Measurements from ENCODE around the gene FAM168B. TPM values are rescaled to one million over a fixed set of nuclear protein-coding genes. Genes with fewer than 3 reads are reported as not detected.
"Not testable (repeated sequence)": the region's sequence is repeated elsewhere in the genome, so short reads cannot be mapped to it uniquely, and the experiment has no call there.

Gene FAM168B
- total RNA-seq, 1 experiment from 2014 or later, result 138 TPM

DNA sequence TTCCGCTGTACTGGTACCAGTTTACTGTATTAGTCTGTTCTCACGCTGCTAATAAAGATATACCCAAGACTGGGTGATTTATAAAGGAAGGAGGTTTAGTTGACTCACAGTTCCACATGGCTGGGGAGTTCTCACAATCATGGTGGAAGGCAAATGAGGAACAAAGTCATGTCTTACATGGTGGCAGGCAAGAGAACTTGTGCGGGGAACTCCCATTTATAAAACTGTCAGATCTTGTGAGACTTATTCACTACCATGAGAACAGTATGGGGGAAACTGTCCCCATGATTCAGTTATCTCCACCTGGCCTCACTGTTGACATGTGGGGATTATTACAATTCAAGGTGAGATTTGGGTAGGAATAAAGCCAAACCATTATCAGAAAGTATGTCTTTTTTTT, 21.7 kb upstream of the FAM168B start:
- H3K4me1 ChIP-seq (replicated peaks), result peaks cover 18% of the 10 kb centered on the region
- H3K4me3 ChIP-seq; H3K27ac ChIP-seq; H3K9me3 ChIP-seq (replicated peaks); DNase-seq (ENCODE audit: low read depth in 1 of 2, low spot score in 2 of 2); H3K27me3 ChIP-seq (replicated peaks): not testable (repeated sequence)
- H3K36me3 ChIP-seq, result peaks cover 24% of the 10 kb centered on the region

DNA sequence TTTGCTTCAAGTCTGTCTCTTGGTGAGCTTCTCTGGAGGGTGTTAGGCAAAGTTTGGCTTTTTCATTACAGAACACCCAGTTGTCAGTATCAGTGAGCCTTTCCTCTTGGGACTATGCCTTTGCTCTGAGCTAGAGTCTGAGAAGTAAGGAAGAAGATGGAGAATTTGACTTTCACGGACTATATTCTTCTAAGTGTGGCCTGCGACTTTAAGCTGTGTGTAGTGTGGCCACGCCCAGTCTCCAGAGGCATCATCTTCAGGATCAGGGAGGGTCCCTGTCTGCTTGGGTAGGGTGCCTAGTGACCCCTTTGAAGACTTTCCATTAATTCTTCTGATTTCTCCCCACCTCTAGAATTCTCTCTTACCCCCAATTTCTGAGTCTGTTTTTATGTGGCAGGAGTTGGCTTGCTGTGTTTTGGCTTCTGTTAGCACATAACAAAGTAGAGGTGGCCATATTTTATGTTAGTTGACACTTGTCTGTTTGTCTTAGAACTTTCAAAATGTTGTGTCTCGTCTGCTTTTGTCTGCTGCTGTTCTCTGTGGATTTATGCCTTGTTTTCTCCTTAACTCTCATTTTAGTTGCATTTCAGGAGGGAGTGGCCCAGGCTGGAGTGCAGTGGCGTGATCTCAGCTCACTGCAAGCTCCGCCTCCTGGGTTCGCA, 20.4 kb upstream of the FAM168B start:
- H3K4me3 ChIP-seq, result no peak overlapping the region
- no peak overlapping the region for H3K27ac ChIP-seq
- peaks cover 24% of the 10 kb centered on the region for H3K36me3 ChIP-seq
- H3K4me1 ChIP-seq (replicated peaks), result peaks cover 18% of the 10 kb centered on the region
- DNase-seq (ENCODE audit: low read depth in 1 of 2, low spot score in 2 of 2), result no peak
- H3K27me3 ChIP-seq (replicated peaks), result no peaks in the 10 kb centered on the region
- H3K9me3 ChIP-seq (replicated peaks), result no peaks in the 10 kb centered on the region

DNA sequence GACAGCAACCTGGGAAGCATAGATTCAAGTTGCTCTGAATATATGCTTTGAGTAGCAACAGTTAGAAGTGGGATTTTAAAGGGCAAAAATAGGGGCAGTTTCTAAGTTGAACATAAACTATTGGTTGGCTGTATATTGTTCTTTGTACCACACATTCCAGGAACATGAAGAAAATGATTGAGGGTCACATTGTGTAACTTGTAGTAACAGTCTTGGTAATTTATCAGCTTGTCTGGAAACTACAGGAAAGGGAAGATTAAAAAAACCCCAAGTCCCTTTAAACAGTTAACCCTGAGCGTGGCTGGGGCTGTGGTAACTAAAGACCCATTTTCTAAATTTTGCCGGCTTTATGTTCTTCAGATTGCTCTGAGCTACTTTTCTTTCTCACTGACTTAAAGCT, 19.3 kb upstream of the FAM168B start:
- H3K4me3 ChIP-seq, result no peak overlapping the region
- peaks cover 34% of the 10 kb centered on the region for H3K36me3 ChIP-seq
- peak overlapping the region; percentile 41 for H3K27ac ChIP-seq
- no peaks in the 10 kb centered on the region for H3K27me3 ChIP-seq (replicated peaks)
- peaks cover 18% of the 10 kb centered on the region for H3K4me1 ChIP-seq (replicated peaks)
- no peaks in the 10 kb centered on the region for H3K9me3 ChIP-seq (replicated peaks)
- DNase-seq (ENCODE audit: low read depth in 1 of 2, low spot score in 2 of 2), result peak in 1 of 2 experiments; percentile 25

DNA sequence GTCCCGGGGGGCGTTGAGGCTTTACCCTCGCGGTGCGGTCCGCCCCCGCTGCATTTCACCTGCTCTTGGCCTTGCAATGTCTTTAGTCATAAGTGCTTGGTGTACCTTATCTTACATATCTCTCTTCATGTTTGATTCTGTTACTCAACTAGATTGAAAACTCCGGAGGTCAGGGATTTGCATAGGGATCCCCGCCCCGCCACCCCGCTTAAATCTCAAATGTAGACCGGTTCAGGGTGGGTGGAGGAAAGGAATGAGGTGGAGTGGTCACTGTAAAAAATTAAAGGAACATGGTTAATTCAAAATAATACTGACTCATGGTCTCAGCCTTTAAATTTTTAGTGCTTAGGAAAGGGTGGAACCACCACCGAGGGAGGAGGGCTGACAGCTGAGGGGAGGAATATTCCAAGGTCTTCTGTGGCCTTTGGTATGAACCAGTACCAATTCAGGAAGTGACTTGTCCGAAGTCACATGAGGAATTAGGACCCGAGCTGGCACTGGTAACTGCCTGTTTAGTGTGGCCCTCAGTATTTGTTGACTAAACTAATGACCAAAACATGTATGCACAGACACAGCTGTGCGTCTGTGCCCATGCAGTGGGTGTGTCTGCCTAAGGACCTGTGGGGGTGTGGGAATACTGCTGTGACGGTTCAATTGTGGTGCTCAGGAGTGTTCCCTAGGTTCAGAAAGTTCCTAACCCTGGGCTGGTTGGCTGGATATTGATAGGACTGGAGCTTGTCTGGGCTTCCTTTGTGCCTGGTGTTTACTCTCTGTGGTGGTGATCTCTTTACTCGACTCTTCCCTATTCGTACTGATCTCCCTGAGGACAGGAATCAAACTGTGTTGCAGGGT, 12.9 kb upstream of the FAM168B start:
- peaks cover 20% of the 10 kb centered on the region; the same call in 1 of the 2 replicates for H3K36me3 ChIP-seq
- H3K4me3 ChIP-seq, result peak overlapping the region; percentile 59
- peaks cover 19% of the 10 kb centered on the region for H3K4me1 ChIP-seq (replicated peaks)
- no peaks in the 10 kb centered on the region for H3K9me3 ChIP-seq (replicated peaks)
- peak; percentile 43 to 54 for DNase-seq (ENCODE audit: low read depth in 1 of 2, low spot score in 2 of 2)
- no peaks in the 10 kb centered on the region for H3K27me3 ChIP-seq (replicated peaks)
- no peak overlapping the region for H3K27ac ChIP-seq

DNA sequence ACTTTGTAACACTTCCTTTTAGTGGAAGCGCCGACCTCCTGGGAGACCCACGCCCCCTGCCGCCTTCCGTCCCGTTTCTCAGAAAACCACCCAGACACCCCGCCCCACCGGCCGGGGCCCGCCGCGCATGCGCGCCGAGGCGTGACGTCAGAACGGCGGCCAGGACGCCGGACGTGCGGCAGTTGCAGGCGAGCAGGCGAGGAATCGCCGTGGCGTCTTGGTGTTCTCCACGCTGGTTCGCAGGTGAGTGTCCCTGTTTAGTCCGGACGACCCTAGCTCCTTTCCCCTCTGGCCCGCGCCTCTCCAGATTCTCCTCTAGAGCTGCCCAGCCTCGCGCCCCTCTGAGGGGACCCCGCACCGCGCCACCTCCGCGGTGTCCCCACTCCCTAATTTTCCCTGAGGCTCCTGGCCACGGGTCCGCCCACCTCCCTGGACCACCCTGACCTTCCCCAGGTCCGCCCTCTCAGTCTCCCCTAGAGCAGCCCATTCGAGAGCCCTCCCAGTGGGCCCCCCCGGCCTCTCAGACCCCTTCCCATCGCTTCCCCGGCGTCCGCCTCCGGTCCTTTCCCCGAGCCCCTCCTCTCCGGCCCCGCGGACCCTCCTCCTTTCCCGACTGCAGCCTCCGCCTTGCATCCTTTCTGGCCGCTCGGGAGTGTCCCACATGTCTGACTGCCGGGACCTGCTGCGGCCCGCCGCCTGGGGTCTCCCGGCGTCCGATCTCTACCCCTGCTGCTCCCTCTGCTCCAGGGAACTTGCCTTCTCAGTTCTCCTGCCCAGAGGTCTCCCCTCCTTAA, 12.1 kb upstream of the FAM168B start, which contains the start of gene PLEKHB2:
Gene PLEKHB2, plus strand, starts transcription at position 181 of the 794 bp plus-strand sequence. CDS start 15,606 bp downstream, outside the sequence.
- DNase-seq (ENCODE audit: low read depth in 1 of 2, low spot score in 2 of 2), result peak; percentile 91 to 92
- H3K4me1 ChIP-seq (replicated peaks), result peaks cover 21% of the 10 kb centered on the region
- H3K27ac ChIP-seq, result peak within 1 kb of the TSS; percentile 65
- H3K27me3 ChIP-seq (replicated peaks), result no peaks in the 10 kb centered on the region
- peaks cover 17% of the 10 kb centered on the region; the same call in 1 of the 2 replicates for H3K36me3 ChIP-seq
- H3K4me3 ChIP-seq, result peak within 1 kb of the TSS; percentile 59
- no peaks in the 10 kb centered on the region for H3K9me3 ChIP-seq (replicated peaks)

DNA sequence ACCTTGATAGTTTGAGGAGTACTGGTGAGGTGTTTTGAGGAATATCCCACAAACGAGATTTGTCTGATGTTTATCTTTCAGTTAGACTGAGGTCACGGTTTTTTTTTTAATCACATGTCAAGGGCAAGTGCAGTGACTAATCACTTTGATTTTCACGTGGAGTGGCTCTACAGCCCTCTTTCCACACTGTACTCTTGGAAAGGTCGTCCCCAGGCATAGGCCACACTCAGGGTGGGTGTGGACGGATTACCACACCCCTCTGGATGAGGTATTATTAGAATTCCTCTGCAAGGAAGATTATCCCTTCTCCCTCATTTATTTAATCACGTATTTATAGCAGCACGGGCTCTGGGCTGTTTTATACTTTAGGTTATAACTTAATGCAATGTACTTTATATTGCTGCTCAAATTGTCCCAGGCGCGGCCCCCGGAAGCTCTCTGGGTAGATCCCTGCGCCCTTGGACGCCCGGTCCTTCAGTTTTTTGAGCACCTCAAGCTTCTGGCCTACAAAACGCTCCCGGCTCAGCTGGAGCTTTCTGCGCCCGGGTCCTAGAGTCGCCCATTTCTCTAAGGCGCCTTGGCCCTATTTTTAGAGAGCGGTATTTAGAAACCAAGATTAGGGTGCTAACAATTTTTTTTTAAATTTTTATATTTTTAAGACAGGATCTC, 11.4 kb upstream of the FAM168B start:
- peak; percentile 49 to 68 for DNase-seq (ENCODE audit: low read depth in 1 of 2, low spot score in 2 of 2)
- Histone ChIP-seq H3K27ac (peak overlapping the region; percentile 65), H3K4me3 (peak overlapping the region; percentile 59), H3K27me3 (replicated peaks) (no peaks in the 10 kb centered on the region), H3K36me3 (peaks cover 16% of the 10 kb centered on the region; the same call in 1 of the 2 replicates), H3K4me1 (replicated peaks) (peaks cover 28% of the 10 kb centered on the region), H3K9me3 (replicated peaks) (no peaks in the 10 kb centered on the region)

DNA sequence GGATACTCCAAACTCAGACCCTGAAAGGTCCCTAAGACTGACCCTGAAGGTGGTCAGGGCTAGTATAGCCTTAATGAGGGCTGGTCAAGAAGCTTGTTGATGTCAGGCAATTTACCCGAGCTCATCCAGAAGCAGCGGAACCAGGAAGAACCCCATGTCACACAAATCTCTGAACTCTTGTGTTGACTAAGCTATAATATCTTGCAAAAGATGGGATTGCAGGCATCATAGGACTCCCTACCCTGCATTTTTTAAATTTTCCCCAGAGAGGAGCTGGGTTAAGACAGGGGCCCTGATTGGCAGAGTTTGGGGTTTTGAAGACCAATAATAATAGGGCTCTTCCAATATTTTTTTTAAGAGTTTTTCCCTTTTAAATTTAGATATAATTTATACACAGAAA, 9.9 kb upstream of the FAM168B start:
- Histone ChIP-seq H3K9me3 (replicated peaks) (no peaks in the 10 kb centered on the region), H3K27ac (no peak overlapping the region), H3K4me3 (no peak overlapping the region), H3K4me1 (replicated peaks) (peaks cover 28% of the 10 kb centered on the region), H3K27me3 (replicated peaks) (no peaks in the 10 kb centered on the region), H3K36me3 (peaks cover 11% of the 10 kb centered on the region; the same call in 1 of the 2 replicates)
- DNase-seq (ENCODE audit: low read depth in 1 of 2, low spot score in 2 of 2), result no peak

DNA sequence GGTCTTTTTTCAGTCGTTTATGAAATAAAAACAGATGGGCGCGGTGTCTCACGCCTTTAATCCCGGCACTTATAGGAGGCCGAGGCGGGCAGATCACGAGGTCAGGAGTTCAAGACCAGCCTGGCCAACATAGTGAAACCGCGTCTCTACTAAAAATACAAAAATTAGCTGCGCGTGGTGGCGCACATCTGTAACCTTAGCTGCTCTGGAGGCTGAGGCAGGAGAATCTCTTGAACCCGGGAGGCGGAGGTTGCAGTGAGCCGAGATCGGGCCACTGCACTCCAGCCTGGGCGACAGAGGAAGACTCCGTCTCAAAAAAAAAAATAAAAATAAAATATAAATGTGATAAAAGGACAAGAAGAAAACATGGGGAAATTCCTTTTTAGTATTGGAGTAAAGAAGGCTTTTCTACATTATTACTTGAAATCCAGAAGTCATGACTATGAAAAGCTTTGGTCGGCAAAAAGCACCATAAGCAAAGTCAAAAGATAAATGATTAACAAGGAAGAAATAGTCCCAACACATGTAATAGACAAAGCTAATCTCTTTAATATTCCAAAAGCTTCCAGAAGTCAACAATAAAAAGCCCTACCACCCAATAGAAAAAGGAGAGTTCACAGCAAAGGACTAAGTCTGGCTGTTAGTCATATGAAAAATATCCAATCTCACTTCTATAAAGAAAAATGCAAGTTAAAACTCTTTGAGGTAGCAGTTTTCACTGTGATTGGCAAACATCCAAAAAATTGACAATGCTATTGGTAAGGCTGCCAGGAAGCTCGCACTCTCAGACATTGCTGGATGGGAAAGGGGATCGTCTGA, 1.4 kb upstream of the FAM168B start:
- Histone ChIP-seq H3K4me3 (no peak overlapping the region), H3K27ac (no peak overlapping the region), H3K4me1 (replicated peaks) (peaks cover 5% of the 10 kb centered on the region), H3K27me3 (replicated peaks) (no peaks in the 10 kb centered on the region), H3K9me3 (replicated peaks) (no peaks in the 10 kb centered on the region; the same call in 1 of the 2 replicates), H3K36me3 (peaks cover 22% of the 10 kb centered on the region)
- DNase-seq (ENCODE audit: low read depth in 1 of 2, low spot score in 2 of 2), result no peak

DNA sequence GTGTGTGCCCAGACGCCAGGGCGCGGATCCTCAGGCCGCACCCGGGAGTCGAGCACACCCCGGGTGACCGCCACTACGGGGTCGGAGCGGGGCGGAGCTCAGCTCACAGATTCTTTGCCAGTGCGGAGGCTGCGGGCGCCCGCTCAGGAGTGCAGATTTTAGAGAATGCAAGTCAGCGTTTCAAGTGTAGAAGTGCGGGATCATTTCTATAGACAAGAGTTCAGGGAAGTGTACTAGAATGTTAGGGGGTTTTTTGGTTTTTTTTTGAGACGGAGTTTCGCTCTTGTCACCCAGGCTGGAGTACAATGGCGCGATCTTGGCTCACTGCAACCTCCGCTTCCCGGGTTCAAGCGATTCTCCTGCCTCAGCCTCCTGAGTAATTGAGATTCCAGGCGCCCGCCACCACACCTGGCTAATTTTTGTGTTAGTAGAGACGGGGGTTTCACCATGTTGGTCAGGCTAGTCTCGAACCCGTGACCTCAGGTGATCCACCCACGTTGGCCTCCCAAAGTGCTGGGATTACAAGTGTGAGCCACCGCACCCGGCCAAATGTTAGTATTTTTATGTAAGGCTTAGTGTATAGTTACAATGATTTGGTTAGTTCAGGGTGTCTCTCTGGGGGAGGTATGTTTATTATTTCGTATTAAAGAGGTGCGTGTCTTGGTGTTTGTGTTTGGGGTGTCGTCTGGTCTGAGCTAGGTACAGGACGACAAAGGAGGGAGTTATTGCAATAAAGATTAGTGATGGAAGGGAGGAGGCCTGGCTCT, 619 bp upstream of the FAM168B start:
- no peaks in the 10 kb centered on the region; the same call in 1 of the 2 replicates for H3K9me3 ChIP-seq (replicated peaks)
- peak overlapping the region; percentile 100 for H3K4me3 ChIP-seq
- H3K4me1 ChIP-seq (replicated peaks), result peaks cover 5% of the 10 kb centered on the region
- DNase-seq (ENCODE audit: low read depth in 1 of 2, low spot score in 2 of 2), result no peak
- H3K27me3 ChIP-seq (replicated peaks), result no peaks in the 10 kb centered on the region
- peak overlapping the region; percentile 96 for H3K27ac ChIP-seq
- peaks cover 26% of the 10 kb centered on the region for H3K36me3 ChIP-seq

DNA sequence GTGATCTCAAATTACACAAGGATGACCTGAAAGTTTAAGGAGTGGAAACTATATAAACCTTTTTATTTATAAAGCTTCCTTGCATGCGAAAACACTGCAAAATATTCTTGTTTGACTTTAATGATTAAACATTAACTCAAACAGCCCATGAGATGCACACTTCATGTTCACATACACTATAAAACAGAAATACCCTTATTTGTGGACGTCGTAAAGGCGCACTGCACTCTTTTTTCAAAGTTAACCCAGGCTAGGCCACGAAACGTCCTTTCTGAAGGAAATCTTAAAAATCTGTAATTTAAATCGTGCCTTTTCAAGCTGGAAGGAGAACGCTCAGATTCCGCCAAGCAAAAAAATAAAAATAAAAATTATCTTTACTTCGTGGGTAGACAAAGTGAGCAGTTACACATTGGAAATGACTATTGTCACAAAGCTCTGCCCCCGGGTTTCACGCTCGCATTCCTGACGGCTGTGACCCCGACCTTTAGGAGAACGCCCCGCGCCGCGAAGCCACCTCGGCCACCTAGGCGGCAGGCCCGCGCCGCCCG, 728 bp downstream of the FAM168B start:
- Histone ChIP-seq H3K9me3 (replicated peaks) (no peaks in the 10 kb centered on the region; the same call in 1 of the 2 replicates), H3K27ac (peak overlapping the region; percentile 96), H3K4me1 (replicated peaks) (peaks cover 5% of the 10 kb centered on the region), H3K36me3 (peaks cover 40% of the 10 kb centered on the region), H3K4me3 (peak overlapping the region; percentile 100), H3K27me3 (replicated peaks) (no peaks in the 10 kb centered on the region)
- DNase-seq (ENCODE audit: low read depth in 1 of 2, low spot score in 2 of 2), result no peak

DNA sequence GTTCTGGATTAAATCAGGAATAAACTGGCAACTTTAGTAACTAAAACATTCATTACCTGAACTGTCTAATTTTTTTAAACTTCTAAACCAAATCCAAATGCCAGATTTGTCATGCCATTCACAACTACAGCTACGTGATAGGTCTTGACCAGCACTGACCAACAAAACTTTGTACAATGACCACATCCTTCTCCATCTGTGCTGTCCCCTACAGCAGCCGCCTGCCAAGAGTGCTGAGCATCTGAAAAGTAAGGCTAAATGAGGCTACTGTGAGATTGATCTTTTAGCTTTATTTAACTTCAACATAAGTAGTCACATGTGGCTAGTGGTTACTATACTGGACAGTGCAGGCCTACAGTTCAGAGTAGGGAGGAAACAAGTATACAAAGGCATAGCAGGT, 7.6 kb downstream of the FAM168B start:
- Histone ChIP-seq H3K9me3 (replicated peaks) (no peaks in the 10 kb centered on the region), H3K4me3 (no peak overlapping the region), H3K27me3 (replicated peaks) (no peaks in the 10 kb centered on the region), H3K4me1 (replicated peaks) (no peaks in the 10 kb centered on the region), H3K27ac (no peak overlapping the region), H3K36me3 (peaks cover 78% of the 10 kb centered on the region)
- no peak for DNase-seq (ENCODE audit: low read depth in 1 of 2, low spot score in 2 of 2)

DNA sequence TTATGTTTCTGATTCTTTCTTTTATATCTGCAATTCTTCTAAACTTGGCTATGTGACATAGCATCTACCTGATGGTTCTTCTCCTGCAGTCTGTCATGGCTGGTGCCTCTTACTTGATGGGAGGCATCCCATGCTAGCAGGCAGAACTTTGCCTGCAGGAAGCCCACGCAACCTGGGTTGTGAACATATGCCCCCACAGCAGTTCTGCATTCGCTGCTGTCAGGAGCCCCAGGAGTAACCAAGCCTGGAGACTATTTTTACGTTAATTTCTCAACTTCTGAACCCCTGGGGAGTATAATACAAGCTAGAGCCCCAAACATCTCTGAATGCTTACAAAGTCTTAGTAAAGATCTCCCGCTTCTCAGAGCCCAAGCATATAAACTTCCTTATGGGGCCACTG, 12.1 kb downstream of the FAM168B start:
- H3K9me3 ChIP-seq (replicated peaks), result no peaks in the 10 kb centered on the region
- no peak for DNase-seq (ENCODE audit: low read depth in 1 of 2, low spot score in 2 of 2)
- no peaks in the 10 kb centered on the region for H3K27me3 ChIP-seq (replicated peaks)
- peaks cover 90% of the 10 kb centered on the region for H3K36me3 ChIP-seq
- H3K4me1 ChIP-seq (replicated peaks), result peaks cover 4% of the 10 kb centered on the region; the same call in 1 of the 2 replicates
- no peak overlapping the region for H3K27ac ChIP-seq
- no peak overlapping the region for H3K4me3 ChIP-seq
